Fibroblast of peridontal ligament (primary cell): ENCODE measurements around the gene SOWAHB.

Experiments
- DNase-seq: peaks from one replicate; pipeline ENCODE4 v3.0.0-alpha.2; 2010; ENCODE audit errors: extremely low read depth

SOWAHB gene, protein sequence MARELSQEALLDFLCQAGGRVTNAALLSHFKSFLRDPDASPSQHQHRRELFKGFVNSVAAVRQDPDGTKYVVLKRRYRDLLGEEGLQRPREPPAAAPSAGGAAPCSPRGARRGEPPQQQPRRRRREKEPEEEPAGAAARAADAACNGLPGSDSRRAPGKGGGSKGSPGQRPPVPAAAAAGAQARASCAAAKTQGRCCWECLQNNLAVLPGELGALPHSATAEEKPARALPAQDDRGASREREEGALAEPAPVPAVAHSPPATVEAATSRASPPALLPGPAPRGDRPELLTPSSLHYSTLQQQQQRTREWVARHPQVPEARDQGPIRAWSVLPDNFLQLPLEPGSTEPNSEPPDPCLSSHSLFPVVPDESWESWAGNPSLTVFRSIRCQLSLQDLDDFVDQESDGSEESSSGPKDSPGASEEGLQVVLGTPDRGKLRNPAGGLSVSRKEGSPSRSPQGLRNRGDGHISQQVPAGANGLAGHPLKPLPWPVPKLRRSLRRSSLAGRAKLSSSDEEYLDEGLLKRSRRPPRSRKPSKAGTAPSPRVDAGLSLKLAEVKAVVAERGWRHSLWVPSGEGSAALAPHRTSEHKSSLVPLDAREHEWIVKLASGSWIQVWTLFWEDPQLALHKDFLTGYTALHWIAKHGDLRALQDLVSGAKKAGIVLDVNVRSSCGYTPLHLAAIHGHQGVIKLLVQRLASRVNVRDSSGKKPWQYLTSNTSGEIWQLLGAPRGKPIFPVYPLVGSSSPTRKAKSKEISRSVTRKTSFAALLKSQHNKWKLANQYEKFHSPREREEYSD

DNA sequence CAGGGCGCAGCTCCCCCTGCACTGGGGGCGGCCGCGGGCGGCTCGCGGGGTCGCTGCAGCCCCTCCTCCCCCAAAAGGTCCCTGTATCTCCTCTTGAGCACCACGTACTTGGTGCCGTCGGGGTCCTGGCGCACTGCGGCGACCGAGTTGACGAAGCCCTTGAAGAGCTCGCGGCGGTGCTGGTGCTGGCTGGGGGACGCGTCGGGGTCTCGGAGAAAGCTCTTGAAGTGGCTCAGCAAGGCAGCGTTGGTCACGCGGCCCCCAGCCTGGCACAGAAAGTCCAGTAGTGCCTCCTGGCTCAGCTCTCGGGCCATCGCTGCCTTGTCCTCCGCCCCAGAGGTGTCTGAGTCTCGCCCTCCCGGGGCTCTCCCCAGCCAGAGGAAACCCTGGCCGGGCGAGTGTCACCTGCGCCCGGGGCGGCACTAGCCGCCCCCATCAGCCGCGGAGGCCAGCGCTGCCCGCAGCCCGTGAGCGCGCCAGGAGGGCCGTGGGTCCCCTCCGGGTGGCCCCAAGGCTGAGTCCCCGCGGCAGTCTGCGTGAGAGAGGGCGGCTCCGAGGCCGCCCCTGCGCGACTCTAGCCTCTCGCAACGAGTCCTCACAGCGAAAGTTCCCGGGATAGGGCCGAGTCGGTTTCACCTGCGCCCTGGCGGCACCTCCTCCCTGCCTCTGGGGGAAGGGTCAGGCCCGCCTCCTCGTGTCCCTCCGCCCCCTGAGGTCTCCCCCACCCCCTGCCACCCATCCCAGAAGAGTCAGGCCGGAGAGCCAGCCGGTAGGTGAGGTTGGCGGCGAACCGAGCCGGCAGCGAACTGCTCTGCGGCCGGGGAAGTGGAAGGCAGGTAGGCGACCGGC lies at the start of gene SOWAHB:
TSS of gene SOWAHB (minus strand) at position 609 of the 849 bp plus-strand sequence. CDS start at position 314, 295 bp downstream.
- no peak for DNase-seq

DNA sequence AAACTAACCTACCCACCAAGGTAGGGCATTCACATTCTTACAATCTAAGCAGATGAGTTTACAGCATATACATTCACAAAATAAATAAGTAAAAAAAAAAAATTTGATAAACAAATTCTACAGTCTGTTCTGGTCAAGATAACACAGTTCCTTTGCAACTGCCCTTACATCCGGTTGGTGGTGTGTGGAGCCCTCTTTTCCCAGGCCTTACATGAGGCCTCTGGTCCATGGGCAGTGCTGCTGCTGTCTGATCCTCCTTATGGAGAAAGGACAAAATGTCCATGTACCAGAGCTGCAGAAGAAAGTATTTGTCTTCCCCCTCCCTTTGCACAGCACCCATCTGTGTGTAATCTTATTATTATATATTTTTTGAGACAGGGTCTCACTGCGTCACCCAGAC lies 49.4 kb upstream of the SOWAHB start:
- DNase-seq, result no peak

DNA sequence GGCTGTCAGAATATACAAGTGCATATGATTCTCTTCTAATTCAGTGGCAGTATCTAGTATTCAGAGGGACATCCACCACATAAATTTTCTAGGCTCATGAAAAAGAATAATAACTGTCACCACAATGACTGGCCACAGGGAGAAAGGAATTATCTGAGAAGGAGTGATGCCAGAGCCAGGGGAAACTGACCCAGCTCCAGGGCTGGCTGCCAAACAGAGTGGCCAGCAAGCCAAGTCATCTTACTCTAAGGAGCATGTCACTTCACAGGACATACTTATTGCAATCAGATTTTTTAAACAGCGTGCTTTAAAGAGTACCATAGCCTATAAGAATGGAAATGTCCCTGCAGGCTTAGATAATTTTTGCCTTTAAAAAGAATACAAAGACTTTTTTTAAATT lies 45.8 kb upstream of the SOWAHB start:
- no peak for DNase-seq

DNA sequence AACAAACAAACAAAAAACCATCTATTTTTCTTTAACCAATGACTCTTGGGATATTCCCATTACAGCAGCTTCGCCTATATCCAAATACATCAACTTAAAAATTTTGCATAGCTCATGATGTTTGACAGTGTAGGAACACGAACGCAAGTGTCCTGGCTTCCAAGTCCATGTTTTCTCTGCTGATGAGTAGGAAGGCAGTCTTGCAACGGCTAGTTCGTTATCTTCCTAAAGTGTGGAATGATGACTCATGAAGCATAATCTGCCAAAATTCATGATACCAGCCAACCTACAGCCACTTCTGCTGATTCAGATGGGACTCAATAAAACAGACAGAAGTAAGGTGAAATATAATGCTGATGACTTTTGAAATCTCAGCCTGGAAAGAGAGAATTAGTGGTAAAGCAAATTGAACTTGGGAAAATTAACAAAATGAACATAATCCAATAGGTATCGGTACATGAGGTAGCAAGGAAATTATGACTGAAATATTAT lies 45.2 kb upstream of the SOWAHB start:
- no peak for DNase-seq

DNA sequence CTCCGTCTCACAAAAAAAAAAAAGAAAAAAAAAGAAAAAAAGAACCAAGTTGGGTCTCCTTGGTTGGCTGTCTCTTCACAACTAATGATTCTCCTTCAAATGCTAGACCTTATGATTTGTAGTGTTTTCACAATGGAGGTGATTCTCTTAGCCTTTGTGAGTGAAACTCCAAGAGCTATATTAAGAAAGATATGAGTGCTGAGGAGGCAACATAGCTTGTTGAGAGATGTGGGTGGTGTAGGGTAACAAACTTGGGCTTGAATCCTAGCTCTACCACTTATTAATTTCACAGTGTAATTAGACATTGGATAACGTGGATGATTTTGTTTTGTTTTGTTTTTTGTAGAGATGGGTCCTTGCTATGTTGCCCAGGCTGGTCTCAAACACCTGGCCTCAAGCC lies 41.2 kb upstream of the SOWAHB start:
- DNase-seq, result no peak

DNA sequence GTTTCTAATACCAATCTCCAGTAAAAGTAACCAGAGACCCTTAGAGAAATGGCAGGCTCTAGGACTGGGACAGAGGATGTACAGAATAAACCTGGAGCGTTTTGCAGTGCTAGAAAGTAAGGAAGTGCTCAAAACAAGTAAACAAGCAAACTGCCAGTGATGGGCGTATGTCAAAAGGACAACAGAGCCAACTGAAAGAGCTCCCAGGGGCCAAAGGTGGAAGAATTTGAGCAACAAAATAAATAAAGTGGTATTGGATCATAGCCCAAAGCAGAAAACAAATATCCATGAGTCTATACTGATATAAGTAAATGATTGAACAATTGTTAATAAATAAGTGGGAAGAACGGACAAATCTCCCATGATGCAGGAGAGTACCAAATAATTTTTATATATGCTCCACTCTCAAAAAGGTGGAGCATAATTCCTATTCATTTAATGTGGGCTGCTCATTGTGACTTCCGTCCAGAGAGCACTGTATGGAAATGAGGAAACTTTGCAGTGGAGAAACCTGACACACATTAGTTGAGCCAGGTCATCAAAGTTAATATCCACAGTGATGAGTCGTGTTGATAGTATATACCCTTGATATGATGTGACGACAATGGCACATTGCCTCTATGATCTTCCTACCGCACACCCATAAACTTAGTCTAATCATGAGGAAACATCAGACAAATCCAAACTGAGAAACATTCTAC lies 33.8 kb upstream of the SOWAHB start:
- DNase-seq, result no peak

DNA sequence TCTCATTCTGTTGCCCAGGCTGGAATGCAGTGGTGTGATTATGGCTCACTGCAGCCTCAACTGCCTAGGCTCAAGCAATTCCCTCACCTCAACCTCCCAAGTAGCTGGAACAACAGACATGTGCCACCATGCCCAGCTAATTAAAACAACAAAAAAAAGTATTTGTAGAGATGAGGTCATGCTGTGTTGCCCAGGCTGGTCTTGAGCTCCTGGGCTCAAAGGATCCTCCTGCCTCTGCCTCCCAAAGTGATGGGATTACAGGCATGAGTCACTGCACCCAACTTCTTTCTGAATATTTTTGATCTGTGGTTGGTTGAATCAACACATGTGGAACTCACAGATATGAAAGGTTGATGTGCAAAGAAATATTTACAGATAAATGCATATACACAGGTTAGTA lies 33.1 kb upstream of the SOWAHB start:
- DNase-seq, result no peak

DNA sequence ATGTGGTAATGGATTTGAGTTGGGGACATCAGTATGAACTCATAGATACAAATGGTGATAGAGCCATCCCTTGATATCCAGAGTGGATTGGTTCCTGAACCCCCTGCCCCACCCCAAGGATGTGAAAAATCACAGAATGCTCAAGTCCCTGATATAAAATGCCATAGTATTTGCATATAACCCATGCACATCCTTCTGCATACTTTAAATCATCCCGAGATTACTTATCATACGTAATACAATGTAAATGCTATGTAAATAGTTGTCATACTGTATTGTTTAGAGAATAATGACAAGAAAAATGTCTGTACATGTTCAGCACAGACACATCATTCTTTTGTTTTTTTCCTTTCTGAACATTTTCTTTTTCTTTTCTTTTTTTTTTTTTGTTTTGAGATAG lies 32.7 kb upstream of the SOWAHB start:
- DNase-seq, result no peak

DNA sequence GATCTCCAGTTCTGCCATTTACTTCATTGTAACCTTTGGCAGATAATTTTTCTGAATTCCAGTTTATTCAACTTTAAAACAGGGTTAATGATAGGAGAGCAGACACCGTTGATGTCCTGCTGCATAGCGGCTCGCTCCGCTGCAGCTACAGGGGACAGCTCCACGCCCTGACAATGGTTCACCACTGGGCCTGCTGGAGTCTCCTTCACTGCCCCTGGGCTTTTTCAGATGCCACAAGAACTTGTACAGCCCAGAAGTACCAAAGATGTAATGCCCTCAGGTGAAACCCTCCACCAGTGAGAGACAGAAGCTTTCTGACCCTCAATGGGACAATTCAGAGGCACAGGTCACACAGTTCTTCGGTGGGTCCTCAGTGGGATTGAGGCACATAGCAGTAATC lies 28.9 kb upstream of the SOWAHB start:
- no peak for DNase-seq

DNA sequence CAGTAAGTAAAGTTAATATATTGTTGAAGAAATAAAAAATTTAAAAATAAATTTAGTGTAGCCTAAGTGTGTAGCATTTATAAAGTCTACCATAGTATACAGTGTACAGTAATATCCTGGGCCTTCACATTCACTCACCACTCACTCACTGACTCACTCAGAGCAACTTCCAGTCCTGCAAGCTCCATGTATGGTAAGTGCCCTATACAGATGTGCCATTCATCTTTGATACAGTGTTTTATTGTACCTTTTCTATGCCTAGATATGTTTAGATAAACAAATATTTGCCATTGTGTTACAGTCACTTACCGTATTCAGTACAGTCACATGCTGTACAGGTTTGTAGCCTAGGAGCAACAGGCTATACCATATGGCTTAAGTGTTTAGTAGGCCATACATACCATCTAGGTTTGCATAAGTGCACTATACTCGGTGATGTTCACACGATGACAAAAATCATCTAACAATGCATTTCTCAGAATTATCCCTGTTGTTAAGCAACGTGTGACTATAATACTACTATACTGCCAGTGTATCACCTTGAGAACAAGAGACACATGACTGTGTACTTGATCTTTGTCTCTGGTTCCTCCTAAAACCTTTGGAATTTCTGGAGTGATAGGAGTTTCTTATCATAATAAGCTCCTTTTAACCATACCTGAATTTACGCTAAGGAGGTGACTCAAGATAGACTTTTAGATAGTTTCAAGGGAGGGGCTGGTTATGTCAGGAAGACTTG lies 25.8 kb upstream of the SOWAHB start:
- DNase-seq, result no peak

DNA sequence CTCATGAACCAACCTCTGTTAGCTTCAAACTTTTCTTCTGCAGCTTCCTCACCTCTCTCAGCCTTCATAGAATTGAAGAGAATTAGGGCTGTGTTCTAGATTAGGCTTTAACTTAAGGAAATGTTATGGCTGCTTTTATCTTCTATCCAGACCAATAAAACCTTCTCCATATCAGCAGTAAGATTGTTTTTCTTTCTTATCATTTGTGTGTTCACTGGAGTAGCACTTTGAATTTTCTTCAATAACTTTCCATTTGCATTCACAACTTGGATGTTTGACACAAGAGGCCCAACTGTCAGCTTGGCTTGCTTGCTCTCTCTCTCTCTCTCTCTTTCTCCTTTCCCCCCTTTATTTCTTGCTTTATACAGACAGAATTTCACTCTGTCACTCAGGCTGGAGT lies 22.8 kb upstream of the SOWAHB start:
- no peak for DNase-seq

DNA sequence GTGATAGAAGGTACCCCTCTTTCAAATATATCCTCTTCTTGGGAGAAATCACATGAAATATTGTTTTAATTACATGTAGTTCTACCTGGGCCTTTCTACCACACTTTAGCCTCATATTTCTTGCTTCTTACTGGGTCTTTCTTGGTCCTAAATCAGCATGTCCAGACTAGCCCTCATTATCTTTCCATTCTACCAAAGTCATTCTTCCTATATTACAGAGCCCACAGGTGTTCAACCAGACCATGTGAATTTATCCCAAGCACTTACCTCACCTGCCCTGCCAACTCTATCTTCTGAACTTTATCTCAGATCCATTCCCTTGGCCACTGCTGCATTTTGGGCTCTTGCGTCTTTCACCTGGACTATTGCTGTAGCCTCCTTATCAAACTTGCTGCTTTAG lies 11.8 kb upstream of the SOWAHB start:
- DNase-seq, result no peak

DNA sequence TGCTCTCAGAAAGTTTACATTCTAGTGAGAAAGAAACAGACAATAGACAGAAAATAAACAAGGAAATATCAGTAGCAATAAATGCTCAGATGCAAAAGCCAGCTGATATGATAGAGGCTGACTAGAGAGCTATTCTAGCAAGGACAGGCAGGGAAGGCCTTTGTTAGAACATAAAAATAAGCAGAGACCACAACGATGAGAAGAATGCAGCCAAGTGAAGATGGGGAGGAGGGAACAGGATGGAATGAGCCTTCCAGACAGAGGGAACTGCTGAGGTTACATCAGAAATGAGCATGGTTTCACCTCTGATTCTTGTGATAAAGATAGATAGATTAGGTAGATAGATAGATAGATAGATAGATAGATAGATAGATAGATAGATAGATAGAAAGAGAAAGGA lies 7.6 kb upstream of the SOWAHB start:
- peak; percentile 73 for DNase-seq

DNA sequence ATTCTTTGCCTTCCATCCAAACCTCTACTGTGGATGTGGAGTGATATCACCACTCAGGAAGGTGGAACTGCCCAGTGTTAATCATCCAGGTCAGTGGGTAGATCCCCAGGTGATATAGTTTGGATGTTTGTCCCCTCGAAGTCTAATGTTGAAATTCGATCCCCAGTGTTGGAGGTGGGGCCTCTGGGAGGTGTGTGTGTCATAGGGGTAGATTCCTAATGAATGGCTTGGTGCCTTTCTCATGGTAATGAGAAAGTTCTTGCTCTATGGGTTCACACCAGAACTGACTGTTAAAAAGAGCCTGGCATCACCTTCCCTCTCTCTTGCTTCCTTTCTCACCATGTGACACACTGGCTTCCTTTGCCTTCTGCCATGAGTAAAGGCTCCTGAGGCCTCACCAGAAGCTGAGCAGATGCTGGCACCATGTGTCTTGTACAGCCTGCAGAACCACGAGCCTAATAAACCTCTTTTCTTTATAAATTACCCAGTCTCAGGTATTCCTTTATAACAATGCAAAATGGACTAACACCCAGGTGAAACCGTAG lies 6.8 kb upstream of the SOWAHB start:
- DNase-seq, result no peak

DNA sequence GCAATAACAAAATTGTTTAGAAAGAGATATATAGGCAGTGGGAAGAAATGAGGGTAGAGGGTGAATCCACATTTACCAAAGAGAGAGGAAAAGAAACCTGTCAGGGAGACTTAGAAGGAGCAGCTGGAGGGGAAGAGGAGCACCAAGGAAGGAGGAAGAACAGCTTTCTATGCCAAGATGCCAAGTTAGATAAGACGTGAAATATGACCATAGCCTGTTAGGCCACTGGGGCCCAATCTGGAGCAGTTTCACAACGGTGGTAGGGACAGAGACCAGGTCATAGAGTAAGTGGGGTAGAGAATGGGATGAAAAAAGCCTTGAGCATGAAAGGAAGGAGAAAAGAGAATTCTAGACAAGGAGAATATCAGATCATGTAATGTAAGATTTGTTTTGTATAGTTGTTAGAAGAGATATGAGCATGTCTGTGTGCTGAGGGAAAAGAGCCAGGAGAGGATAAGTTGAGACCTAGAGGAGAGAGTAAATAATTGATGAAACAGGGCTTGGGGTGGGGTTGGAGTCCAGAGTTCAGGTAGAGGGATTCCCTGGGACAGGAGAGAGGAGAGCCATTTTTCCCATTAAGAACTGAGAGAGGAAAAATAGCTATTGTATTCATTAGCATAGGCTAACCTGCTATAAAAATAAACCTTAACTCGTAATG lies 4.4 kb upstream of the SOWAHB start:
- DNase-seq, result no peak

DNA sequence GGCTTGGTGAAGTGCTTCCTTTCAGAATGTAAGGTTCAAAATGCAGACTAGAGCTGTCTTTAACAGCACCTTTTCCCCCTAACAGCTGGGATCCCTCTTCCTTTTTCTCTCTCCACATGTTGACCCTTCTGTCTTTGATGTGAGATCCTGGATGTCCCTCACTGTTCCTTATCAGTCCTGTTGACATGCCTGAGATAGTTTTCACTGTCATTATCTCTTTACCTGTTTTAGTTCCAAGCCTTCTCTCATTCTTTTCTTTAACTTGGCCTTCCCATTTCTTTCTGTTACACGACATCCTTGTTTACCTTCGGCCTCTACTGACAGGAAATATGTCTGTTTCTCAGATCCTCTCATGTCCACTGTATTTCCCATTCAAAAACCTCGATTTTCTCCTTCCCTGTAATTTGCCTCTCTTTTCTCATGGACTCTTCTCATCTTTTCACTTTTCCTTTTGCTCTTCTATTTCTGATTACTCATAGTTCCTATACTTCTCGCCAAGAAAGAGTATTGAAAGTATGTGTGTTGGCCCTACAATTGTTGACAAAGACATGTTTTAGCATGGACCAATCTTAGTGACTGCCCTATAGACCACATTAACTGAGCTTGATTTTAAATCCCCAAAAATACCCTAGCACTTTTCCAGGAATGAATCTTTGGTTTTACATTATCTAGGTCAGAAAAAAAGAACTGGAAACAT lies 1.2 kb upstream of the SOWAHB start:
- peak; percentile 44 for DNase-seq

DNA sequence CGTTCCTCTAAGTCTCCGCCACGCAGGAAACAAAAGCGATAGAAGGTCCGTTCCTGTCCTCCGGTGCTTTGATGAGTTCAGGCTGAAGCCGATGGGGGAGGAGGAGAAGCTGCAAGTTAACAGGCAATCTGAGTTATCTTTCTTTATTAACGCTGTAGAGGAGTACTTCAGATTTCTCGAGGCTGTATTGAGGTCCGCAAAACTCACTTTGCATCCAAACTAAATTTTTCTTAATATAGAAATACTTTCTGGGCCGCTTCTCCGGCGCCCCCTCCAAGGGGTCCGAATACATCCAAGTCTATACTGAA lies 395 bp upstream of the SOWAHB start:
- DNase-seq, result no peak

DNA sequence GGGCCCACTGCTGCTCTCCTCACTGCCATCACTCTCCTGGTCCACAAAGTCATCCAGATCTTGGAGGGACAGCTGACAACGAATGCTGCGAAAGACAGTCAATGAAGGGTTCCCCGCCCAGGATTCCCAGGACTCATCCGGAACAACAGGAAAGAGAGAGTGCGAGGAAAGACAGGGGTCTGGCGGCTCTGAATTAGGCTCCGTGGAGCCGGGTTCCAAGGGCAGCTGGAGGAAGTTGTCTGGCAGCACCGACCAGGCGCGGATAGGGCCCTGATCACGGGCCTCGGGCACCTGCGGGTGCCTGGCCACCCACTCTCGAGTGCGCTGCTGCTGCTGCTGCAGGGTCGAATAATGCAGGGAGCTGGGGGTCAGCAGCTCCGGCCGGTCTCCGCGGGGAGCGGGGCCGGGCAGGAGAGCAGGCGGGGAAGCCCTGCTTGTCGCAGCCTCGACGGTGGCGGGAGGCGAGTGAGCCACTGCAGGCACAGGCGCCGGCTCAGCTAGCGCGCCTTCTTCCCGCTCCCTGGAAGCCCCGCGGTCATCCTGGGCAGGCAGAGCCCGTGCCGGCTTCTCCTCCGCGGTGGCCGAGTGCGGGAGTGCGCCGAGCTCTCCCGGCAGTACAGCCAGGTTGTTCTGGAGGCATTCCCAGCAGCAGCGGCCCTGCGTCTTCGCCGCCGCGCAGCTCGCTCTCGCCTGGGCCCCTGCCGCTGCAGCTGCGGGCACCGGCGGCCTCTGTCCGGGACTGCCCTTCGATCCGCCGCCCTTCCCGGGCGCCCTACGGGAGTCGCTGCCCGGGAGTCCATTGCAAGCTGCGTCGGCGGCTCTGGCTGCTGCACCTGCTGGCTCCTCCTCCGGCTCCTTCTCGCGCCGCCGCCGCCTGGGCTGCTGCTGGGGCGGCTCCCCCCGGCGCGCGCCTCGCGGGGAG lies 1.1 kb downstream of the SOWAHB start:
- DNase-seq, result no peak
